ENCODE results near the gene USP34.
A peak's percentile ranks its signal among the peaks of the same experiment; 100 is the strongest.

Gene USP34

DNA sequence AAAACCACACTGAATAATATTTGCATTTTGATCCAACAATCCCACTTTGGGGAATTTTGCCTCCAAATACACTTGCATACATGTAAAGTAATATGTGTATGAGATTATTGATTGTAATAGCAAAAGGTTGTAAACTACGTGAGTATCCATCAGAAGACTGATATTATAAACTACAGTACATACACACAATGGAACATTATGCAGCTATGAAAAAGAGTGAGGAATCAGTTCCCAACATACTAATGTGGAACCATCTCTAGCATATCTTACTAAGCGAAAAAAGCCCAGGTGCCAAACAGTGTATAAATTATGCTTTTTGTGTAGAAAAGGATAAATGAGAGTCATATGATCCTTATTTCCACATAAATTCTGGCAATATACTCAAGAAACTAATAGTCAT lies 324.9 kb downstream of the USP34 start:
- Histone ChIP-seq H3K27me3 (ENCODE audit: low read depth) (no peaks in the 10 kb centered on the region), H3K9me3 (no peaks in the 10 kb centered on the region), H3K4me1 (peaks cover 16% of the 10 kb centered on the region), H3K4me3 (no peak overlapping the region), H3K36me3 (replicated peaks) (no peaks in the 10 kb centered on the region)
- in situ Hi-C loops (cut with MboI; ENCODE audit: low sequenced_read_pairs): no loop called here
- no peak for DNase-seq (ENCODE audit: low spot score in 2 of 2)

DNA sequence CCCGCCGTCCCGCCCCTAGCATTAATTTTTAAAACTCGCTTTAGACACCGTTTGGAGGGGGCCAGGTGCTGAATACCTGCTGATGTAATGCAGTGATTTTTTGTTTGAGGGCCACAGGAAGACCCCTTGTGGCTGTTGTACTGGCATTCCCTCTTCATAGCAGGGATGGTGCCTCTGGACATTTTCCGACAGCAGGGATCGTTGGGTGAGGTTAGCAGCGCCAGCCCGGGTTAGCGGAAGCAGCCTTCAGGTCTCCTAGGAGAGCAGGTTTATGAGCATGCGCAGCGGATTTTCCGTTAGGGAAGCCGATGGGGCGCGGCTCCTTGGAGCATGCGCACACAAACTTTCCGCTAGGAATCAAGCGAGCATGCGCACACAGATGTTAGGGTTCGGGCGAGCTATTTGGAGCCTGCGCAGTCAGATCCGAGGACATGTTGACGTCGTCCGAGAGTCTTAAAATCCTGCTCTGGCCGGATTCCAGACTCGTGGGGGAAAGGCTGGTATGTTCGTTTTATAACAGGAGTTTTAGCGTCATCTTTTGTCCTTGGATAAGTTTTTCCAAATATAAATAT lies 326.1 kb downstream of the USP34 start:
- DNase-seq (ENCODE audit: low spot score in 2 of 2): no peak
- no peaks in the 10 kb centered on the region for H3K9me3 ChIP-seq
- in situ Hi-C loops (cut with MboI; ENCODE audit: low sequenced_read_pairs): no loop called here
- no peak overlapping the region for H3K4me3 ChIP-seq
- H3K36me3 ChIP-seq (replicated peaks): no peaks in the 10 kb centered on the region
- no peaks in the 10 kb centered on the region for H3K27me3 ChIP-seq (ENCODE audit: low read depth)
- H3K4me1 ChIP-seq: peaks cover 16% of the 10 kb centered on the region

DNA sequence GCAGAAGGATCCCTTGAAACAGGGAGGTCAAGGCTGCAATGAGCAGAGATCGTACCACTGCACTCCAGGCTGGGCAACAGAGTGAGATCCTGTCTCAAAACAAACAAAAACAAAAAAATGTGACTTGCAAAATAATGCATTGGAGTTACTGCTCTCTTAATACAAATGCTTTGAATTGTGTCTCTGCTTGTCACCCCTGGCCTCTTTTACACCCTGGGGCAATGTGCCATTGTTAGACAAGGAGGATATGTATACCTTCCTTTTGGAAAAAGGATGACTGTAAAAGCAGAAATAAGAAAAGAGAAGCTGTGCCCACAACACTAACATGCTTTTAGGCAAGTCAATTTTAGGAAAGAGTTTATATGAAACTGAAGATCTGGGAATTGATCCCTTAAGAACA lies 329.7 kb downstream of the USP34 start:
- peak; percentile 34 to 66 for DNase-seq (ENCODE audit: low spot score in 2 of 2)

DNA sequence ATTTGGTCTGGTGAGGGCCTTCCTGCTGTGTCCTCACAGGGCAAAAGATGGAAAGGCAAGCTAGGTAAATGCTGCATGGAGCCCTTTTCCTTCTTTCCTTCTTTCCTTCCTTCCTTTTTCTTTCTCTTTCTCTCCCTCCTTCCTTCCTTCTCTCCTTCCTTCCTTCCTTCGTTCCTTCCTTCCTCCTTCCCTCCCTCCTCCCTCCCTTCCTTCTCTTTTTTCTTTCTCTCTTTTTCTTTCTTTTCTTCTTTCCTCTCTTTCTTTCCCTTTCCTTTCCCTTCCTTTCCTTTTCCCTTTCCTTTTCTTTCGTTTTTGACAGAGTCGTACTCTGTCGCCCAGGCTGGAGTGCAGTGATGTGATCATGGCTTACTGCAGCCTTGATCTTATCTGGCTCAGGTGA lies 332.0 kb downstream of the USP34 start:
- H3K36me3 ChIP-seq (replicated peaks): no peaks in the 10 kb centered on the region
- no peaks in the 10 kb centered on the region for H3K9me3 ChIP-seq
- no peak for DNase-seq (ENCODE audit: low spot score in 2 of 2)
- no peak overlapping the region for H3K4me3 ChIP-seq
- H3K27me3 ChIP-seq (ENCODE audit: low read depth): no peaks in the 10 kb centered on the region; the same call in 1 of the 2 replicates
- in situ Hi-C loops (cut with MboI; ENCODE audit: low sequenced_read_pairs): no loop called here
- H3K4me1 ChIP-seq: peaks cover 18% of the 10 kb centered on the region

More for the DNA sequence above, 329.7 kb downstream of the USP34 start:
- in situ Hi-C loops (cut with MboI; ENCODE audit: low sequenced_read_pairs): no loop called here
- Histone ChIP-seq H3K27me3 (ENCODE audit: low read depth) (no peaks in the 10 kb centered on the region; the same call in 1 of the 2 replicates), H3K4me3 (no peak overlapping the region), H3K9me3 (no peaks in the 10 kb centered on the region), H3K4me1 (peaks cover 16% of the 10 kb centered on the region), H3K36me3 (replicated peaks) (no peaks in the 10 kb centered on the region)
